ENCODE results near the gene HM13.

- TF ChIP-seq POLR2A (IDR thresholded peaks at IDR 0.05) = no peak
- TF ChIP-seq CTCF (IDR thresholded peaks at IDR 0.05 in 8 of 11, conservative IDR thresholded peaks at IDR 0.05 in 3 of 11) = no peak
- no peak for TF ChIP-seq POLR2AphosphoS5 (IDR thresholded peaks at IDR 0.05)
Measured at GRCh38 chr20:31581391-31581790, 67.1 kb downstream of the HM13 start.
